Inflammatory macrophage treated with lipopolysaccharide for 1 hour (primary cell): Measurements from ENCODE around the gene MAP3K21.
A peak's percentile ranks its signal among the peaks of the same experiment; 100 is the strongest.

Source experiments
- DNase-seq, 2 donors: peaks; one replicate each; pipeline ENCODE4 v3.0.0-alpha.2; 2020 to 2022

MAP3K21 gene

GRCh38 chr1:233327651-233328141, at the start of gene MAP3K21:
Gene MAP3K21, plus strand, starts transcription at chr1:233327724. Its CDS starts 305 bp downstream, at chr1:233328029.
- DNase-seq = no peak

DNA sequence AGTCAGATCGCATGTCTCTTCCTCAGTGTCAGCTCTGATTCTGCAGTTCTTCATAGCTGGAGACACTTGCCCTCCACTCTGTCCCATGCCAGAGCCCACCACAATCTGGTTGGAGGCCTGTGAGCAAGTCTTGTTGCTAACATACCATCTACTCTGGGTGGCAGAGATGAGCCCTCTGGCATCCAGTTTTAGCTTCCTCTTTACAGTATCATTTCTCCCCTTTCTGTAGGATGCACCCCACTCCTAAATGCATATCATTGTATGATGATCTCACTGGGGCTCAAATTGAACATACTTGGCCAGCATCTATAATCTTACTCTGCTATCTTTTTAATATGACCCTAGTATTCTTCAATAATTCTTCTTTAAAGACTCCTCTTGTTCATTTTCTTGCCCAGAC, 48.9 kb upstream of the MAP3K21 start:
- peak; percentile 27 to 37 for DNase-seq

- no peak for DNase-seq
Measured at GRCh38 chr1:233279971-233280370, 47.6 kb upstream of the MAP3K21 start.

DNA sequence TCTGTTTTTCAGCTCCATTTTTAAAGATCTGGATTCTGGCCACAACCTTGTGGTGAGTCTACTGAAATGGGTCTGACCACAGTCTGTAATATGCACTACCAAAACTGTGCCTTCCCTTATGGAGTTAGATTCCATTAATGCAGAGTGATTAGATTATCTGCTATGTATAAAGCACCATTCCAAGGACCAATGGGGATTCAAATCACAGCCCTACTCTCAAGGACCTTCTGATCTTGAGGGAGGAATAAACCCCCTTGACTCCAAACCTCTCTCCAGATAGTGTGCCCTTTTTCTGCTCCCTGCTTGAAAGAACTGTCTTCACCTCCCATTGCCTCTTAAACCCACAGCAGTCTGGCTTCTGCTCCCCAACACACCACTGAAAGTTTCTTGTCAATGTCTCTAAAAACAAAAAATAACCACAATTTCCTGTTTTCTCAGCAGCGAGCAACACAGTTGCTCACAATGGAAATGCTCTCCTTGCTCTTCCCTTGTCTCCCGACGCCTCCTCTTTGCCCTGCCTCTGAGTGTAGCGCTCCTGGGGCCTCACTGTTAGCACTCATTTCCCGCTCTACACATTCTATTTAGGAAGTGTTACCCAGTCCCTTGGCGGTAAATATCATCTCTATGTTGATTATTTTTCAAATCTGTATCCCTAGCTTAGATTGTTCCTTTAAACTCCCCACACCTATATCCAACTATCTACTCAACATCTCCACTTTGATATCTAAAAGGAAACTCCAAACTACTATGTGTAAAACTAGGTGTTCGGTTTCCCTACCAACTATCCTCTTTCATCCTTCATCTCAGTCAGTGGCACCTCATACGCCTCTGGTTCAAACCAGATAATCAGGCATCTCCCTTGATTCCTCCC, 45.6 kb upstream of the MAP3K21 start:
- peak; percentile 56 to 57 for DNase-seq

GRCh38 chr1:233282582-233282886, 45.0 kb upstream of the MAP3K21 start:
- no peak for DNase-seq

- no peak for DNase-seq
Measured at GRCh38 chr1:233289676-233290075, 37.8 kb upstream of the MAP3K21 start.

- DNase-seq = peak; percentile 49 to 50
Measured at GRCh38 chr1:233290396-233291034, 37.0 kb upstream of the MAP3K21 start.

DNA sequence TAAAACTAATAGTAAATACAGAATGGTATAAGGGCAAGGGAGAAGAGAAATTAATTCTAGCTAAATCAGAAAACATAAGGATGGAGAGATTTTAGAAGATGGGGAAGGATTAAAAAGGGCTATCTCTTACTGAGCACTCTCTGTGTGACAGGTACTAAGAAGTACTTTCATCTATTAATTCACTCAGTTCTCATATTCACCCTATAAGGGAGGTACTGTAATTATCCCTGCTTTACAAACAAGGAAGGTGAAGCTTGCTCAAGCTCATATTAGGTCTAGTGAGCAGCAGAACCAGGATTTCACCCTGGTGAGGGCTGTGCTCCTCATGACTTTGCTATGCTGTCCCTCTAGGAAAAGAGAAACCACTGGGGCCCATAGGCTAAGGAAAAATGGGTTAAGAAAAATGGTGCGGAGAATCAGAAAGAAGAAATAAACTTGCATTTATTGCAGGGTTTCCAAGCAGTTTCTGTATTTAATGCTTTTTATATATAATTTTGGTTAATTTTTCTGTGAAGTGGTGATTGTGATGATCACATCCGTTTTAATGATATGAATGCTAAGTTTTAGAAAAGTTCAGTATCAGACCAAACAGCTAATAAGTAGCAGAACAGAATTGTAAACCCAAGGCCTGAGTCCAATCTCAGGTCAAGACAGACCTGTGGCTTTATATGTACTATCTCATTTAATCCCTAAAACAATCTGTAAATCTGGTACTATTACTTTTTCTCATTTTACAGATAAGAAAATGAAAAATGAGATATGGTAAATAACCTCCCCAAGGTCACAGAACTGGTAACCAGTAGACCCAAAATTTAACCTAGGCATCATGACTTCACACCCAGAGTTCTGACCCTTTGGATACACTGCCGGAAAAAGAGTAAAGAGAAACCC, 33.7 kb upstream of the MAP3K21 start:
- DNase-seq = no peak

- peak; percentile 37 to 60 for DNase-seq
Measured at GRCh38 chr1:233294913-233295236, 32.6 kb upstream of the MAP3K21 start.

DNA sequence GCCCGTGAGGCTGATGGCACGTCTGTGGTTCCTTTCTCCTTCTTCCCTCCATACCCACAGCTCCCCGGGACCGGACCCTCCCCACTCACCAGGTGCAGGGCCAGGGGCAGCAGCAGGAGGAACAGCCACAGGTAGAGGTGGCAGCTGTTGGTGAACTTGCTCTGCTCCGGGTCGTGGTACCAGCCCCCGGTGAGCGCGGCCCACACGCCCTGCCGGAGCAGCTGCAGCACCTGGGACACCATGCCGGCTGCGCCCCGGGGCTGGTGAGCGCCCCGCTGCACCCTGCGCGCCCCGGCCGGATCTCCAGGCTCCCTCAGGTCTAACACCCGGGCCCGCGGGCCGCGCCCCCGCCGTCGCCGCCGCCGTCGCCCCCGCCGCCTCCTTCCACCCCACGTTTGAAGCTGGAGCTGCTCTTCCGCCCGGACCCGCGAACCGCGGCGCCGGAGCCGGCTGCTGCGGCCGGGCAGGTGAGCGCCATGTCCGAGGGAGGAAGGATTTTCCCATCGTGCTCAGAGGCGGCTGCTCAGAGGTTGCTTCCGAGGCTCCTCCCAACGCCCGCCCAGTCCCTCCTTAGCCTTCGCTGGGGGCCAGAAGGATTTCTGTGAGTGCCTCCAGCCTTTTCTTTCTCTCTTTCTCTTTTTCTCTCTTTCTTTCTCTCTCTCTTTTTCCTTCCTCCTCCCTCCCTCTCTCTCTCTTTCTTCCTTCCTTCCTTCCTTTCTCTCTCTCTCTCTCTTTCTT, 32.1 kb upstream of the MAP3K21 start, which contains the start of gene PCNX2:
Gene PCNX2, minus strand, starts transcription at position 489 of the 738 bp plus-strand sequence. Its CDS starts 247 bp downstream, at position 242.
- DNase-seq = peak; percentile 31 to 34

DNA sequence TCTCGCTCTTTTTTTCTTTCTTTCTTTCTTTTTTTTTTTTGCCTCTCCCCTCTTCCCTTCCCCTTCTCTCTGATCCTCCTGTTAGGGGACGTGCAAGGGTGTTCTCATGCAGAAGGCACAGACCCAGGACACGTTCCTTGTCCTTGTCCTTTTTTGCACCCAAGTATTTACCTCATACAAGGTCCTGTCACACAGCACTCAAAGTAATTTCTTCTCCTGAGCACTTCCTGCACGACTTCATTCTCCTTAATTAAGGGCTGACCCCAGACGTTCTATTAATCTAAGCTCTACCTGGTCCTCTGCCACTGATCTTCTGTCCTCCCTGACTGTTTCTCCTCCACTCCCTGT, 31.6 kb upstream of the MAP3K21 start:
- DNase-seq = no peak

GRCh38 chr1:233299450-233299849, 28.1 kb upstream of the MAP3K21 start:
- no peak for DNase-seq

- no peak for DNase-seq
Measured at GRCh38 chr1:233300326-233300725, 27.2 kb upstream of the MAP3K21 start.

DNA sequence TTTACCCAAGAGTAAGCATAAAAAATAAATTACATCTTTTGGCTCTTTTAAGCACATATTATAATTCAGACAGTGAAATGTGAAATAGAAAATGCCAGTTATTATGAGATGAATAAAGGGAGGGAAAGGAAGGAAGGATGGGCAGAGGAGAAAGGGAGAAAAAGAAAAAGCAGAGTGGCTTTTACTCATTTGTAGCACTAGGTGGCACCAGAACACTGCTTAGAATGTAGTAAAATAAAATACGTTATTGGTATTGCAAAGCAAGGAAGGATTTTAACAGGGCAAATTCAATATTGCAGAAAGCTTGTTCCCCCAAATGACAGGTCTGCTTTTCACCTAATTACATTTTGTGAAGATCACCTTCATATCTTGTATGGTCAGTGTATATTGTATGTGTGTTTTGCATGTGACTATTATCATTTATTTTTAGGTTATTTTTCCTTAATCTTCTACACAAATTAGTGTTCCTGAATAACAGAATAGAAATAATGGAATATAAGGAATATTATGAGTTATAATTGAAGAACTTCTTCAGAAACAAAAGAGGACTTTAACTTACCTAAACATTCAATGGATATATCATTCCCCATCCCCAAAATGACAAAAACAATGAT, 22.9 kb upstream of the MAP3K21 start:
- peak in 1 of 2 donors; percentile 67 for DNase-seq

- no peak for DNase-seq
Measured at GRCh38 chr1:233313434-233314155, 13.9 kb upstream of the MAP3K21 start.

- no peak for DNase-seq
Measured at GRCh38 chr1:233315718-233316301, 11.7 kb upstream of the MAP3K21 start.

DNA sequence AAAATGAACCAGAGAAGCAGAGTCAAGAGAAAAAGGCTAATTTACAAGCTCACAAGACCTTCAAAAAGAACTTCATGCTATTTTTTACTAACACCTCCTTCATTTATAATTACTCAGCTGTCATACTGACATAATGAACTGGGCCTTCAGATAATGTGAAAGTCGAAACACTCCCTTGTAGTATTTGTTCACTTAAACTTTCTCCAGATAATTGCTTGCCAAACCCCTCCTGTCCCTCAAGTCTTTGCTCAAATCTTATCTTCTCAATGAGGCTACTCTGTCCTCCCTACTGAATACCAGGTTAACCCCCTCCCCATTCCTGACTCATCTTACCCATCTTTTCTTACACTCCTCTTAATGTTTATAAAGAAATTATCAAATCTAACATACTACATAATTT, 11.1 kb upstream of the MAP3K21 start:
- no peak for DNase-seq

GRCh38 chr1:233319272-233319671, 8.3 kb upstream of the MAP3K21 start:
- DNase-seq = no peak

DNA sequence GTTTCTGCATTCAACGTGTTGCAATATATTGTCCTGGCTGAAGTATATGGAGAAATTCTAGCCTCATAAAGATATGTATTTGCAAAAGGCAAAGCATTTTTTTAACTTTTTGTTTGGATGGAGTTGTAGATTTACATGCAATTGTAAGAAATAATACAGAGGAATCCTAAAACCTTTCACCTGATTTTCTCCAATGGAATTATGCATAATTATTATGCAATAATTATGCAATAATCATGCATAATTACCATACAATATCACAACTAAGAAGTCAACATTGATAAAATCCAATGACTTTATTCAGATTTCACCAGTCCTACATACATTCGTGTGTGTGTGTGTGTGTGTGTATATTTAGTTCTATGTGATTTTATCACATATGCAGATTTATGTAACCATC, 7.5 kb upstream of the MAP3K21 start:
- no peak for DNase-seq

- DNase-seq = no peak
Measured at GRCh38 chr1:233323718-233324117, 3.8 kb upstream of the MAP3K21 start.

DNA sequence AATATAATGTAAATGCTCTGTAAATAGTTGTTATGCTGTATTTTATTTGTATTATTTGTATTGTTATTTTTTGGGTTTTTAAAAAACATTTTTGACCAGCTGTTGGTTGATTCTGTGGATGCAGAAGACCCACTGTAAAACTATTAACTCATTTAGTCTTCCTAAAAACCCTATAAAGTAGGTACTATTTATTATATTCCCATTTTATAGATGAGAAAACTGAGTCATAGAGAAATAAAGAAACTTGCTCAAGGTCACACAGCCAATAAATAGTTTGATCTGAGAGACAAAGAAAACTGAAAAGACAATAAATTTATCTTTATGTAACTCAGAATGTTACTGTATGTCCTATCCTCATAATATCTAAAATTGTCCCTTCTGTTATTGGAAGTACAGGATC, 1.2 kb upstream of the MAP3K21 start:
- no peak for DNase-seq
